Esophagus muscularis mucosa (tissue), 3 donors: Measurements from ENCODE around the gene ATF7.

ENCODE experiments used
- POLR2A ChIP-seq: fragments of 450-650 bp; IDR thresholded peaks from one replicate; pipeline ENCODE4 v1.6.1; 2017; ENCODE audit warnings: antibody characterized with exemption, moderate library complexity, mild to moderate bottlenecking, low read depth
- POLR2AphosphoS5 ChIP-seq, 2 donors: sonication (generic); formaldehyde crosslinking; IDR thresholded peaks; one replicate each; pipeline ENCODE4 v1.6.1; 2017; ENCODE audit warnings: antibody characterized with exemption in 2 of 2
- TF ChIP-seq, protein P1 (sequence below), 3 experiments: fragments of 200-600 bp in 2 of 3; fragments of 450-650 bp in 1 of 3; sonication (generic) in 2 of 3; IDR thresholded peaks; one replicate each; pipeline ENCODE4 v1.5.1; 2017 to 2019; ENCODE audit warnings: antibody characterized with exemption in 3 of 3, mild to moderate bottlenecking in 2 of 3, moderate library complexity in 1 of 3

DNA sequence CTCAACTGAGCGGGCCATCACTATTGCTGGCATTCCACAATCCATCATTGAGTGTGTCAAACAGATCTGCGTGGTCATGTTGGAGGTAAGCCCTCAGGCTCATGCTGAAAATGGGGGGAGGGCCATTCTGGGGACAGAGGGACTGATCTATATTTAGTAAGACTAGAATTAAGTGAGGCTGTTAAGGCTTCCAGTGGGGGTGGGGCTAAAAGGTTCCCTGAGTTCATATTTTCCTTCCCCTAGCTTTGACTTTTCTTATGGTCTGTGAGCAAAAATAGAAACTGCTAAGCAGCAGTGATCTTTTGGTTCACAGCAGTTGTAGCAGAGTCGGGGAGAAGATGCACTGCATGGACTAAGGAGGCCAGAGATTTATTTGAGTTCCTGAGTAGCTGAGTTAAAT, 165.1 kb downstream of the ATF7 start:
- TF ChIP-seq, protein P1, sequence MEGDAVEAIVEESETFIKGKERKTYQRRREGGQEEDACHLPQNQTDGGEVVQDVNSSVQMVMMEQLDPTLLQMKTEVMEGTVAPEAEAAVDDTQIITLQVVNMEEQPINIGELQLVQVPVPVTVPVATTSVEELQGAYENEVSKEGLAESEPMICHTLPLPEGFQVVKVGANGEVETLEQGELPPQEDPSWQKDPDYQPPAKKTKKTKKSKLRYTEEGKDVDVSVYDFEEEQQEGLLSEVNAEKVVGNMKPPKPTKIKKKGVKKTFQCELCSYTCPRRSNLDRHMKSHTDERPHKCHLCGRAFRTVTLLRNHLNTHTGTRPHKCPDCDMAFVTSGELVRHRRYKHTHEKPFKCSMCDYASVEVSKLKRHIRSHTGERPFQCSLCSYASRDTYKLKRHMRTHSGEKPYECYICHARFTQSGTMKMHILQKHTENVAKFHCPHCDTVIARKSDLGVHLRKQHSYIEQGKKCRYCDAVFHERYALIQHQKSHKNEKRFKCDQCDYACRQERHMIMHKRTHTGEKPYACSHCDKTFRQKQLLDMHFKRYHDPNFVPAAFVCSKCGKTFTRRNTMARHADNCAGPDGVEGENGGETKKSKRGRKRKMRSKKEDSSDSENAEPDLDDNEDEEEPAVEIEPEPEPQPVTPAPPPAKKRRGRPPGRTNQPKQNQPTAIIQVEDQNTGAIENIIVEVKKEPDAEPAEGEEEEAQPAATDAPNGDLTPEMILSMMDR (IDR thresholded peaks at IDR 0.05): no peak
- TF ChIP-seq POLR2AphosphoS5 (IDR thresholded peaks at IDR 0.05) (no peak), POLR2A (no peak)
